Right atrium auricular region (tissue), 2 donors: Measurements from ENCODE around the gene LMAN2L. TPM values are rescaled to one million over a fixed set of nuclear protein-coding genes. Genes with fewer than 3 reads are reported as not detected.

ENCODE experiments used
- DNase-seq: peaks from one replicate; pipeline ENCODE4 v3.0.0-alpha.2; 2019; ENCODE audit warnings: low spot score
- H3K27ac ChIP-seq, 2 donors: fragments of 200-600 bp; sonication (generic); 1 replicate in 1 of 2; 2 replicates in 1 of 2; pipeline ENCODE4 v1.5.1; 2016 to 2019
- H3K27me3 ChIP-seq, 2 donors: fragments of 200-600 bp; sonication (generic); one replicate each; pipeline versions ENCODE4 v1.5.1 to v1.6.0; 2017 to 2019
- H3K36me3 ChIP-seq: fragments of 200-600 bp; sonication (generic); one replicate; pipeline ENCODE4 v1.5.1; 2016
- H3K4me1 ChIP-seq, 2 donors: fragments of 200-600 bp; sonication (generic); one replicate each; pipeline versions ENCODE4 v1.5.1 to v1.6.0; 2017 to 2019
- H3K4me3 ChIP-seq, 2 donors: fragments of 200-600 bp; sonication (generic); 1 replicate in 1 of 2; 2 replicates in 1 of 2; pipeline ENCODE4 v1.5.1; 2017 to 2019; ENCODE audit warnings: mild to moderate bottlenecking in 1 of 2, moderate library complexity in 1 of 2
- H3K9me3 ChIP-seq, 2 donors: fragments of 200-600 bp; sonication (generic); one replicate each; pipeline ENCODE4 v1.5.1; 2019
- total RNA-seq, 2 donors: library from RNA; depleted of rRNA; stranded (reverse); fragments of >200 nt; gene quantifications; one replicate each; pipeline ENCODE4 v1.1.0, GENCODE V29; 2016
- TF ChIP-seq, protein P1 (sequence below), 2 donors: fragments of 200-600 bp; sonication (generic); IDR thresholded peaks; one replicate each; pipeline ENCODE4 v1.5.1; 2019; ENCODE audit warnings: antibody characterized with exemption in 2 of 2

Gene LMAN2L
- total RNA-seq, 2 donors from 2014 or later, result 13.6 to 15.6 TPM

DNA sequence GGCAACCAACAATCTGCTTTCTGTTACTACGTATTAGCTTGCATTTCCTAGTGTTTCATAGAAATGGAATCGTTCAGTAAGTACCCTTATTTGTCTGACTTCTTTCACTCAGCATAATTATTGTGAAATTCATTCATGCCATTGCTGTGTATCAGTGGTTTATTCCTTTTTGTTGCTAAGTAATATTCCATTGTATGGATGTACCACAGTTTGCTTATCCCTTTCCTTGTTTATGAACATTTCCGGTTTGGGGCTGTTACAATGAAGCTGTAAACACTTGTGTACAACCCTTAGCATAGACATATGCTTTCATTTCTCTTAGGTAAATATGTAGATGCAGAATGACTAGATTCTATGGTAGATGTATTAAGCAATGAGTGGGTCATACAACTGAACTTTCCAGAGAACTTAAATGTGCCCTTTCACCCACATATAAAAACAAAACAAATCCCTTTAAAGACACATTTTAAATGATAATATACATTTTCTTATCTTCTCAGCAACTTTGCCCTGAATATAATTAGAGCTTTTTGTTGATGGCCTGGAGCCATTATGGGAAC, 75.4 kb downstream of the LMAN2L start:
- TF ChIP-seq, protein P1, sequence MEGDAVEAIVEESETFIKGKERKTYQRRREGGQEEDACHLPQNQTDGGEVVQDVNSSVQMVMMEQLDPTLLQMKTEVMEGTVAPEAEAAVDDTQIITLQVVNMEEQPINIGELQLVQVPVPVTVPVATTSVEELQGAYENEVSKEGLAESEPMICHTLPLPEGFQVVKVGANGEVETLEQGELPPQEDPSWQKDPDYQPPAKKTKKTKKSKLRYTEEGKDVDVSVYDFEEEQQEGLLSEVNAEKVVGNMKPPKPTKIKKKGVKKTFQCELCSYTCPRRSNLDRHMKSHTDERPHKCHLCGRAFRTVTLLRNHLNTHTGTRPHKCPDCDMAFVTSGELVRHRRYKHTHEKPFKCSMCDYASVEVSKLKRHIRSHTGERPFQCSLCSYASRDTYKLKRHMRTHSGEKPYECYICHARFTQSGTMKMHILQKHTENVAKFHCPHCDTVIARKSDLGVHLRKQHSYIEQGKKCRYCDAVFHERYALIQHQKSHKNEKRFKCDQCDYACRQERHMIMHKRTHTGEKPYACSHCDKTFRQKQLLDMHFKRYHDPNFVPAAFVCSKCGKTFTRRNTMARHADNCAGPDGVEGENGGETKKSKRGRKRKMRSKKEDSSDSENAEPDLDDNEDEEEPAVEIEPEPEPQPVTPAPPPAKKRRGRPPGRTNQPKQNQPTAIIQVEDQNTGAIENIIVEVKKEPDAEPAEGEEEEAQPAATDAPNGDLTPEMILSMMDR (IDR thresholded peaks at IDR 0.05), result no peak
- DNase-seq, result no peak

DNA sequence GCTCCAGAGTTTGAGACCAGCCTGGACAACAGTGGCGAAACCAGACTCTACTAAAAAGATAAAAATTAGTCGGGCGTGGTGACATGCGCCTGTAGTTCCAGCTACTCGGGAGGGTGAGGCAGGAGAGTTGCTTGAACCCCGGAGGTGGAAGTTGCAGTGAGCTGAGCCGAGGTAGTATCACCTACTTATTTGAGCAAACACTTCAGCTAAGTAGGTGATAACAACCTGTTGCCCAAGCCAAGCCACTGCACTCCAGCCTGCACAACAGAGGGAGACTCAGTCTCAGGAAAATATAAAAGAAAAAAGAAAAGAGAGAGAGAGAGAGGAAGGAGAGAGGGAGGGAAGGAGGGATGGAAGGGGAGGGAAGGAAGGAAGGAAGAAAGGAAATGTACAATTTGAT, 76.0 kb downstream of the LMAN2L start:
- TF ChIP-seq, protein P1 (IDR thresholded peaks at IDR 0.05), result no peak
- Histone ChIP-seq H3K27ac (no peak overlapping the region), H3K4me3 (no peak overlapping the region), H3K4me1 (peaks cover 0 to 12% of the 10 kb centered on the region in 2 donors), H3K9me3 (peaks cover 0 to 6% of the 10 kb centered on the region in 2 donors), H3K27me3 (no peaks in the 10 kb centered on the region), H3K36me3 (no peaks in the 10 kb centered on the region)
- no peak for DNase-seq

More for the DNA sequence above, 75.4 kb downstream of the LMAN2L start:
- no peak overlapping the region for H3K4me3 ChIP-seq
- peaks cover 0 to 6% of the 10 kb centered on the region in 2 donors for H3K9me3 ChIP-seq
- H3K27me3 ChIP-seq, result no peaks in the 10 kb centered on the region
- H3K27ac ChIP-seq, result peak overlapping the region; percentile 27 to 48
- peaks cover 0 to 12% of the 10 kb centered on the region in 2 donors for H3K4me1 ChIP-seq
- H3K36me3 ChIP-seq, result no peaks in the 10 kb centered on the region

DNA sequence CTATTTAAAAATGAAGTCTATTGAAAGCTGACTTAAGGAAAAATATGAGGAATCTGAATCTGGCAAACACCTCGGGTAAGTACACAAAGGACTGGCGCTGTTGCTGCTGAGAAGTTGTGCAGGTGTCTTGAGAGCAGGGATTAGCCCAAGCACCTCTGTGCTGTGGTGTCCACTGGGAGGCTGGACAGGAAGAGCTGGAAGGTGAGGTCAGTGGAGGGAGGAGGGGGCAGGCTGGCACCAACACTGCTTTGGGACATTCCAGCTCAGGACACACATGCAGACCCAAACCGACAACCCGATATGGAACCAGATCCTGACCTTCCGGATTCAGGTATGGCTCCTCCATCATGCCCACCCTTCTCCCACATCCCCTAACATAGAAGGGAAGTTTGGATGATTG, 76.7 kb downstream of the LMAN2L start:
- Histone ChIP-seq H3K4me1 (peaks cover 0 to 12% of the 10 kb centered on the region in 2 donors), H3K9me3 (peaks cover 0 to 6% of the 10 kb centered on the region in 2 donors), H3K36me3 (no peaks in the 10 kb centered on the region), H3K27me3 (no peaks in the 10 kb centered on the region), H3K4me3 (no peak overlapping the region), H3K27ac (no peak overlapping the region)
- DNase-seq, result no peak
- TF ChIP-seq, protein P1 (IDR thresholded peaks at IDR 0.05), result no peak

DNA sequence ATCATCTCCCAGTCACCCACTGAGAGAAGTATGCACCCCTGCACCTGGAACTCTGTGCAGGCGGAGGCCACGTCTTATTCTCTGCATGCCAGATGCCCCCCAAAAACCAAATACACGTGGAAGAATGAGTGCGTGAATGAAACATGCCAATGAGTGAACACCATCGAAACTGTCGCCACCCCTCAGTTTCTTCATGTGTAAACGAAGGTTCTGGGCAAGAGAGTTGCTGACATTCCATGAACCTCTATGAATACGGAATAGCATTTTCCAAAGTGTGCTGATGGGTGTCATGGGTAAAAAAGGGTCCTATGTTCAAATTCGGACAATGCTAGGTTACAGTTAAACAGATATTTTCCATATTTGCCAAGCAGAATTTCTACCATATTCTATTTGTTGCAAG, 77.5 kb downstream of the LMAN2L start:
- Histone ChIP-seq H3K4me1 (peaks cover 0 to 12% of the 10 kb centered on the region in 2 donors), H3K27ac (no peak overlapping the region), H3K4me3 (no peak overlapping the region), H3K27me3 (no peaks in the 10 kb centered on the region), H3K9me3 (peaks cover 0 to 6% of the 10 kb centered on the region in 2 donors), H3K36me3 (no peaks in the 10 kb centered on the region)
- TF ChIP-seq, protein P1 (IDR thresholded peaks at IDR 0.05), result no peak
- DNase-seq, result no peak

DNA sequence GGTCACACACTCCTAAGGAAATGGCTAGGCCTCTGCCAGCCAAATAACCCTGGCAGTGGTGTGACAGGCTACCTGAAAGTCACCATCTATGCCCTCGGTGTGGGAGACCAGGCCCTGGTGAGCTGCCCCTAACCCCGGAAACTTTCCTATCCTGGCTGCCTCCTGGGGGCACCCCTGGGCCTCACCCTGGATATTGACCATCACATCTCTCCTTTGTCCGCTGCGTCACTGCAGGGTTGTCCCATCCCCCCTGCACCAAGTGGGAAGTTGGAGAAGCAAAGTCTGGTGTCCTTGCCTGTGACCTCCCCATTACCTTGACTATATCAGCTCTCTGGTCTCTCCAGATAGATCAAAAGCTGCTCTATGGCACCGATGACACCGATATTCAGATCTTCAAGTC, 78.5 kb downstream of the LMAN2L start:
- H3K27ac ChIP-seq, result no peak overlapping the region
- H3K4me1 ChIP-seq, result peaks cover 0 to 12% of the 10 kb centered on the region in 2 donors
- H3K27me3 ChIP-seq, result no peaks in the 10 kb centered on the region
- no peak overlapping the region for H3K4me3 ChIP-seq
- H3K9me3 ChIP-seq, result peaks cover 0 to 6% of the 10 kb centered on the region in 2 donors
- no peak for DNase-seq
- H3K36me3 ChIP-seq, result no peaks in the 10 kb centered on the region
- TF ChIP-seq, protein P1 (IDR thresholded peaks at IDR 0.05), result no peak

DNA sequence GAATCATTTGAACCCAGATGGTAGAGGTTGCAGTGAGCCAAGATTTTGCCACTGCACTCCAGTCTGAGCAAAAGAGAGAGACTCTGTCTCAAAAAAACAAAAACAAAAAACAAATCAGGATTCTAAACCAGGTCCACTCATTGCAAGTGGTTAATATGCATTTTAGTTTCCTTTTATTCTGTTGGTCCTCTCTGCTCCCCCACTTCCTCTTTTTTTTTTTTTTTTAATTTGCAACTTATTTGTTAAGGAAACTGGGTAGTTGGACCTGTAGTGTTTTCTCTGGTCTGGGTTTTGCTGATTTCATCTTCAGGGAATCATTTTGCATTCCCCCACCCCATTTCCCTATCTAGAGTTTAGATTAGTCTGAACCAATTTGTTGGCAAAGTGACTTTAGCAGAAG, 83.3 kb downstream of the LMAN2L start:
- Histone ChIP-seq H3K27me3 (no peaks in the 10 kb centered on the region), H3K27ac (no peak overlapping the region), H3K4me3 (no peak overlapping the region), H3K4me1 (no peaks in the 10 kb centered on the region), H3K9me3 (no peaks in the 10 kb centered on the region), H3K36me3 (no peaks in the 10 kb centered on the region)
- no peak for DNase-seq
- TF ChIP-seq, protein P1 (IDR thresholded peaks at IDR 0.05), result no peak
